HepG2 (cell line): ENCODE measurements around the gene HCFC1. TPM values are rescaled to one million over a fixed set of nuclear protein-coding genes. Genes with fewer than 3 reads are reported as not detected.

Experiments used
- ATAC-seq: fragments of 200-7000 bp; cut with Tn5 transposase; 3 replicates; pipeline ENCODE4 v1.9.1; 2020; ENCODE audit warnings: mild to moderate bottlenecking, moderate library complexity
- BruUV-seq: library from RNA; stranded (reverse); fragments of 400-500 nt; replicated peaks from 2 replicates; lab custom pipeline; 2021; lab: Mats Ljungman, UMichigan
- CTCF ChIA-PET: fragments of 300-600 bp; formaldehyde crosslinking; extraction: SDS; loops from one replicate; lab custom pipeline; 2021; ENCODE audit warnings: low total read pairs, inconsistent platforms, low intra/inter-chr PET ratio; lab: Yijun Ruan, JAX
- POLR2A ChIA-PET: fragments of 350-600 bp; sonication (Branson Sonifier 250); formaldehyde crosslinking; loops from one replicate; lab custom pipeline; 2020; ENCODE audit warnings: antibody characterized with exemption, inconsistent platforms; lab: Yijun Ruan, JAX
- DNase-seq: peaks from one replicate; pipeline ENCODE4 v3.0.0-alpha.2; 2015; ENCODE audit warnings: low spot score
- FAIRE-seq: peaks from 3 replicates; lab custom pipeline; 2011; peaks lifted over from hg19 to GRCh38; lab: Jason Lieb, UNC
- H2AFZ ChIP-seq: one replicate; pipeline ENCODE4 v1.6.1; 2011; ENCODE audit warnings: low read length, inconsistent platforms
- H3K27ac ChIP-seq: fragments of 300-600 bp; 3 replicates; pipeline ENCODE4 v1.8.0; 2011; ENCODE audit warnings: mixed run types, mild to moderate bottlenecking, mixed read lengths, low read length, inconsistent platforms; ENCODE audit not compliant: insufficient read depth; ENCODE audit errors: extremely low read length
- H3K27me3 ChIP-seq, 2 experiments: fragments of 200-600 bp in 1 of 2; 2 replicates in 1 of 2; 3 replicates in 1 of 2; pipeline versions ENCODE4 v1.6.0 to v1.8.0; 2011; ENCODE audit warnings: low read length in 2 of 2, mild to moderate bottlenecking in 2 of 2, moderate library complexity in 2 of 2, inconsistent platforms in 1 of 2; ENCODE audit not compliant: insufficient read depth in 2 of 2, control insufficient read depth in 1 of 2
- H3K36me3 ChIP-seq, 2 experiments: fragments of 200-600 bp in 1 of 2; replicated peaks in 1 of 2; 2 replicates in 1 of 2; 3 replicates in 1 of 2; pipeline versions ENCODE4 v1.5.1 to v1.8.0; 2011; ENCODE audit warnings: low read length in 2 of 2, inconsistent platforms in 1 of 2; ENCODE audit not compliant: insufficient read depth in 2 of 2, control insufficient read depth in 1 of 2
- H3K4me1 ChIP-seq: 2 replicates; pipeline ENCODE4 v1.5.1; 2012; ENCODE audit warnings: low read length, inconsistent platforms; ENCODE audit not compliant: insufficient read depth
- H3K4me2 ChIP-seq: 2 replicates; pipeline ENCODE4 v1.6.0; 2011; ENCODE audit warnings: low read depth, low read length, inconsistent platforms
- H3K4me3 ChIP-seq, 3 experiments: fragments of 200-600 bp in 1 of 3; sonication (generic), shearing (Covaris generic) in 1 of 3; replicated peaks in 1 of 3; 2 replicates each; pipeline ENCODE4 v1.5.1; 2011 to 2016; ENCODE audit warnings: low read length in 3 of 3, inconsistent platforms in 2 of 3, low read depth in 2 of 3, mild to moderate bottlenecking in 2 of 3, control low read depth in 1 of 3, mixed read lengths in 1 of 3; ENCODE audit not compliant: insufficient read depth in 1 of 3
- H3K79me2 ChIP-seq: one replicate; pipeline ENCODE4 v1.6.1; 2011; ENCODE audit warnings: low read length, inconsistent platforms; ENCODE audit not compliant: insufficient read depth
- H3K9ac ChIP-seq: 2 replicates; pipeline ENCODE4 v1.6.0; 2011; ENCODE audit warnings: mild to moderate bottlenecking, low read depth, low read length, inconsistent platforms; ENCODE audit not compliant: insufficient read depth
- H3K9me3 ChIP-seq: 2 replicates; pipeline ENCODE4 v1.5.1; 2012; ENCODE audit warnings: mild to moderate bottlenecking, low read length
- H4K20me1 ChIP-seq: 2 replicates; pipeline ENCODE4 v1.6.0; 2011; ENCODE audit warnings: inconsistent platforms, mild to moderate bottlenecking, low read length, moderate library complexity; ENCODE audit not compliant: insufficient read depth
- ATAD3A ChIP-seq: sonication (generic); formaldehyde crosslinking; IDR thresholded peaks from 2 replicates; pipeline ENCODE4 v1.4.0; 2020; ENCODE audit warnings: missing genetic modification reagents
- EHMT2 ChIP-seq: fragments of 200-600 bp; sonication (generic); IDR thresholded peaks from 2 replicates; pipeline ENCODE4 v1.7.0; 2017; ENCODE audit warnings: antibody characterized with exemption, low read depth, low read length, borderline replicate concordance
- KDM2A ChIP-seq: sonication (generic); formaldehyde crosslinking; IDR thresholded peaks from 2 replicates; pipeline ENCODE4 v1.4.0; 2020; ENCODE audit warnings: low read depth, missing genetic modification reagents, borderline replicate concordance
- POLR2A ChIP-seq, 2 experiments: IDR thresholded peaks; 2 replicates each; pipeline ENCODE4 v1.6.1; 2011; ENCODE audit warnings: low read depth in 2 of 2, low read length in 2 of 2, mild to moderate bottlenecking in 1 of 2, moderate library complexity in 1 of 2; ENCODE audit not compliant: insufficient read depth in 1 of 2
- SMARCE1 ChIP-seq: fragments of 450-650 bp; IDR thresholded peaks from 2 replicates; pipeline ENCODE4 v1.6.1; 2017; ENCODE audit warnings: borderline replicate concordance
- ZMYM4 ChIP-seq: sonication (generic); formaldehyde crosslinking; IDR thresholded peaks from 2 replicates; pipeline ENCODE4 v1.8.1; 2023; ENCODE audit warnings: mild to moderate bottlenecking, missing genetic modification reagents
- ZNF101 ChIP-seq: sonication (generic); formaldehyde crosslinking; IDR thresholded peaks from 2 replicates; pipeline ENCODE4 v1.4.0; 2020; ENCODE audit warnings: mild to moderate bottlenecking, low read depth, missing genetic modification reagents, borderline replicate concordance
- ZNF224 ChIP-seq: sonication (generic); formaldehyde crosslinking; IDR thresholded peaks from 2 replicates; pipeline ENCODE4 v1.5.0; 2020; ENCODE audit warnings: mild to moderate bottlenecking, missing genetic modification reagents
- ZNF746 ChIP-seq: sonication (generic); formaldehyde crosslinking; IDR thresholded peaks from 2 replicates; pipeline ENCODE4 v1.8.0; 2022; ENCODE audit warnings: mild to moderate bottlenecking, missing genetic modification reagents
- WGBS: methylation state at CpG from one replicate; pipeline ENCODE4 v1.1.6; 2017; ENCODE audit warnings: low lambda C conversion rate; 5-methylcytosine and 5-hydroxymethylcytosine counted together
- in situ Hi-C: cut with HindIII; loops from 2 replicates; pipeline ENCODE4 v1.10.0; 2017; ENCODE audit warnings: low pct_unique_long_range_greater_than_20kb; ENCODE audit not compliant: extremely low pct_ligation_motif_present
- intact Hi-C: fragments of 100-400 bp; cut with micrococcal nuclease; formaldehyde crosslinking; loops from one replicate; pipeline ENCODE4 v1.10.0; 2022; ENCODE audit not compliant: unreplicated experiment
- polyA plus RNA-seq, 8 experiments: library from polyadenylated mRNA; depleted of rRNA in 3 of 8; stranded (reverse) in 7 of 8; unstranded in 1 of 8; fragments of >200 nt; fragmentation: Illumina TruSeq in 4 of 8; extraction: Trizol in 4 of 8; gene quantifications; 2 replicates each; pipeline versions ENCODE4 v1.2.1 to v1.2.3, GENCODE V29; 2011 to 2016; ENCODE audit warnings: low read depth in 4 of 8, missing spikeins in 1 of 8, mixed read lengths in 1 of 8; ENCODE audit not compliant: insufficient read depth in 1 of 8
- total RNA-seq, 5 experiments: library from RNA; depleted of rRNA; stranded (reverse); fragments of >200 nt; fragmentation: Illumina TruSeq; extraction: Trizol; gene quantifications; 2 replicates each; pipeline ENCODE4 v1.2.3, GENCODE V29; 2016; ENCODE audit warnings: low read depth in 1 of 5
- TF ChIP-seq, protein P1 (sequence below): sonication (generic); formaldehyde crosslinking; IDR thresholded peaks from 2 replicates; pipeline ENCODE4 v1.4.0; 2020; ENCODE audit warnings: mild to moderate bottlenecking, missing genetic modification reagents

HCFC1 gene
- total and polyA plus RNA-seq, 2 of the 13 experiments (the other 11 are each of a cell fraction or from before 2014, with no cell fraction given): 5.8 to 17.8 TPM

GRCh38 chrX:153960786-153961185 is 10.8 kb downstream of the HCFC1 start:
- CTCF ChIA-PET: no interaction called here
- WGBS: 88% methylated on average over 3 of the region's 22 CpGs
- Histone ChIP-seq H3K4me2 (no peak overlapping the region), H3K4me1 (no peaks in the 10 kb centered on the region), H4K20me1 (peaks cover 12% of the 10 kb centered on the region; the same call in 1 of the 2 replicates), H3K27ac (no peak overlapping the region), H3K79me2 (peaks cover 22% of the 10 kb centered on the region), H3K36me3 (peaks cover 18 to 80% of the 10 kb centered on the region in 2 experiments; a peak in 4 of 5 replicates), H3K27me3 (no peaks in the 10 kb centered on the region), H3K9me3 (no peaks in the 10 kb centered on the region), H3K9ac (no peak overlapping the region), H3K4me3 (no peak overlapping the region), H2AFZ (no peak overlapping the region)
- ATAC-seq (no peak), FAIRE-seq (no peak), DNase-seq (no peak)
- intact Hi-C loops: no loop called here
- BruUV-seq: no TSS peak
- TF ChIP-seq ZNF101 (CRISPR knock-in tag): no peak
- TF ChIP-seq POLR2A (IDR thresholded peaks at IDR 0.05; ENCODE audit: insufficient read depth in 1 of 2, low read depth in 2 of 2, low read length in 2 of 2): 0 out of 4 replicates have a peak, but pooled peaks of 1 of the 2 experiments have one; percentile 1
- TF ChIP-seq, protein P1, sequence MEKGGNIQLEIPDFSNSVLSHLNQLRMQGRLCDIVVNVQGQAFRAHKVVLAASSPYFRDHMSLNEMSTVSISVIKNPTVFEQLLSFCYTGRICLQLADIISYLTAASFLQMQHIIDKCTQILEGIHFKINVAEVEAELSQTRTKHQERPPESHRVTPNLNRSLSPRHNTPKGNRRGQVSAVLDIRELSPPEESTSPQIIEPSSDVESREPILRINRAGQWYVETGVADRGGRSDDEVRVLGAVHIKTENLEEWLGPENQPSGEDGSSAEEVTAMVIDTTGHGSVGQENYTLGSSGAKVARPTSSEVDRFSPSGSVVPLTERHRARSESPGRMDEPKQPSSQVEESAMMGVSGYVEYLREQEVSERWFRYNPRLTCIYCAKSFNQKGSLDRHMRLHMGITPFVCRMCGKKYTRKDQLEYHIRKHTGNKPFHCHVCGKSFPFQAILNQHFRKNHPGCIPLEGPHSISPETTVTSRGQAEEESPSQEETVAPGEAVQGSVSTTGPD (CRISPR knock-in tag): no peak
- TF ChIP-seq ZMYM4: no peak
- TF ChIP-seq ZNF224 (CRISPR knock-in tag): no peak
- POLR2A ChIA-PET: no interaction called here
- in situ Hi-C loops: no loop called here

DNA sequence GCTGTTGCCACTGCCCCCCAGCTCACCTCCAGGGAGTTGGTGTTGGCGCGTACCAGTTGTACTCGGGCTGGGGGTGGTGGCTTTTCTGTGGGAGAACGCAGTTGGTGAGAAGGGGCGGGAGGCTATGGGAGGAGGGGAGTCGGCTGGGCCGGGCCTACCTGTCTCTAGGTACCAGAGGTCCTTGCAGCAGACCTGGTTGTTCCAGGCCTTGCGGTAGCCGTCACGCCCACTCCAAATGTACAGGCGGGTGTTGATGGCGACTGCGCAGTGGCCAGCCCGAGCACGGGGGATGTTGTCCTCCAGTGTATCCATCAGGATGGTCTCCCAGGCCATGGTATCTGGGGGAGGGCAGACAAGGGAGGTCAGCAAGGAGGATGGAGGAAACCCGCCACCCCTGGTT is 11.5 kb downstream of the HCFC1 start:
- H3K79me2 ChIP-seq: peaks cover 15% of the 10 kb centered on the region
- no peak for DNase-seq
- ChIA-PET CTCF (no interaction called here), POLR2A (no interaction called here)
- no peak overlapping the region for H2AFZ ChIP-seq
- no peak for ATAC-seq
- H3K9me3 ChIP-seq: no peaks in the 10 kb centered on the region
- in situ Hi-C loops (no loop called here), intact Hi-C loops (no loop called here)
- no peak overlapping the region for H3K4me2 ChIP-seq
- peaks cover 12% of the 10 kb centered on the region; the same call in 1 of the 2 replicates for H4K20me1 ChIP-seq
- no peaks in the 10 kb centered on the region for H3K4me1 ChIP-seq
- 85% methylated on average over 1 of the region's 16 CpGs for WGBS
- H3K36me3 ChIP-seq: peaks cover 17 to 82% of the 10 kb centered on the region in 2 experiments; a peak in 4 of 5 replicates
- H3K27ac ChIP-seq: no peak overlapping the region
- no peaks in the 10 kb centered on the region for H3K27me3 ChIP-seq
- no peak for FAIRE-seq
- H3K4me3 ChIP-seq: no peak overlapping the region
- no TSS peak for BruUV-seq
- no peak overlapping the region for H3K9ac ChIP-seq
- TF ChIP-seq KDM2A (CRISPR knock-in tag) (no peak), ATAD3A (CRISPR knock-in tag) (no peak), EHMT2 (no peak), SMARCE1 (no peak), ZNF746 (CRISPR knock-in tag) (no peak)
- TF ChIP-seq, protein P1 (CRISPR knock-in tag): no peak
